ENCODE data around the gene CYP39A1.

- TF ChIP-seq EZH2 (IDR thresholded peaks at IDR 0.05; ENCODE audit: borderline replicate concordance, low read length): no peak
- TF ChIP-seq, protein P1, sequence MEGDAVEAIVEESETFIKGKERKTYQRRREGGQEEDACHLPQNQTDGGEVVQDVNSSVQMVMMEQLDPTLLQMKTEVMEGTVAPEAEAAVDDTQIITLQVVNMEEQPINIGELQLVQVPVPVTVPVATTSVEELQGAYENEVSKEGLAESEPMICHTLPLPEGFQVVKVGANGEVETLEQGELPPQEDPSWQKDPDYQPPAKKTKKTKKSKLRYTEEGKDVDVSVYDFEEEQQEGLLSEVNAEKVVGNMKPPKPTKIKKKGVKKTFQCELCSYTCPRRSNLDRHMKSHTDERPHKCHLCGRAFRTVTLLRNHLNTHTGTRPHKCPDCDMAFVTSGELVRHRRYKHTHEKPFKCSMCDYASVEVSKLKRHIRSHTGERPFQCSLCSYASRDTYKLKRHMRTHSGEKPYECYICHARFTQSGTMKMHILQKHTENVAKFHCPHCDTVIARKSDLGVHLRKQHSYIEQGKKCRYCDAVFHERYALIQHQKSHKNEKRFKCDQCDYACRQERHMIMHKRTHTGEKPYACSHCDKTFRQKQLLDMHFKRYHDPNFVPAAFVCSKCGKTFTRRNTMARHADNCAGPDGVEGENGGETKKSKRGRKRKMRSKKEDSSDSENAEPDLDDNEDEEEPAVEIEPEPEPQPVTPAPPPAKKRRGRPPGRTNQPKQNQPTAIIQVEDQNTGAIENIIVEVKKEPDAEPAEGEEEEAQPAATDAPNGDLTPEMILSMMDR (conservative IDR thresholded peaks at IDR 0.05 in 1 of 2, IDR thresholded peaks at IDR 0.05 in 1 of 2; ENCODE audit: extremely low read depth in 1 of 2, insufficient read depth in 1 of 2, low read depth in 1 of 2, low read length in 2 of 2): no peak
These were observed 41.6 kb downstream of the CYP39A1 start for GRCh38 chr6:46610862-46611553.
